Measurements from ENCODE around the gene SORBS1. TPM values are rescaled to one million over a fixed set of nuclear protein-coding genes. Genes with fewer than 3 reads are reported as not detected.

The SORBS1 gene
- total and polyA plus RNA-seq, 9 of the 15 experiments (the other 6 are each of a cell fraction or from before 2014, with no cell fraction given): 2.0 to 13.3 (median 6.5) TPM

GRCh38 chr10:95531994-95532399, 29.2 kb downstream of the SORBS1 start:
- Histone ChIP-seq H2AFZ (ENCODE audit: low read depth, low read length) (peak overlapping the region; percentile 72), H3K27me3 (ENCODE audit: control insufficient read depth in 2 of 2, insufficient read depth in 2 of 2, low read length in 2 of 2) (no peaks in the 10 kb centered on the region), H3K79me2 (ENCODE audit: control insufficient read depth, insufficient read depth, low read length) (peaks cover 31% of the 10 kb centered on the region), H3K27ac (ENCODE audit: extremely low read depth, low read depth, low read length) (peak overlapping the region; percentile 92), H3K9ac (ENCODE audit: insufficient read depth in 1 of 2, low read depth in 2 of 2, low read length in 2 of 2) (peak overlapping the region in 1 of 2 experiments; percentile 70; a peak in 2 of 4 replicates), H3K4me1 (replicated peaks in 1 of 2; ENCODE audit: control insufficient read depth in 2 of 2, insufficient read depth in 2 of 2, low read length in 2 of 2) (peaks cover 32 to 81% of the 10 kb centered on the region in 2 experiments), H3K4me3 (no peak overlapping the region; the same call in 1 of the 2 replicates), H4K20me1 (replicated peaks; ENCODE audit: control insufficient read depth, insufficient read depth, low read length) (no peaks in the 10 kb centered on the region), H3K4me2 (ENCODE audit: insufficient read depth, low read length) (peak overlapping the region; percentile 77), H3K36me3 (ENCODE audit: control insufficient read depth, insufficient read depth, low read length) (no peaks in the 10 kb centered on the region; the same call in 2 of the 3 replicates), H3K9me3 (replicated peaks; ENCODE audit: control insufficient read depth, insufficient read depth, low read depth, low read length) (no peaks in the 10 kb centered on the region), H3K9me1 (ENCODE audit: control insufficient read depth, insufficient read depth, low read length) (no peaks in the 10 kb centered on the region)
- 0% methylated on average over 1 of the region's 2 CpGs for WGBS (ENCODE audit: insufficient coverage, low coverage, missing lambda C conversion rate)
- intact Hi-C loops (cut with micrococcal nuclease): loop anchor here (2.0 kb wide), 1 partner anchor 15 kb away; no protein-coding TSS in a partner anchor
- no TSS peak for BruUV-seq (replicated peaks)
- ChIA-PET POLR2A (interaction anchor here (0.6 to 2.0 kb wide), 6 partner anchors 12 to 1651 kb away, joined by 3 to 9 read pairs (median 3); no protein-coding TSS in a partner anchor), CTCF (ENCODE audit: low intra/inter-chr PET ratio) (no interaction called here)
- in situ Hi-C loops (cut with MboI): no loop called here
- peak; percentile 86 for ATAC-seq
- DNase-seq (ENCODE audit: extremely low read depth in 1 of 4, low spot score in 3 of 4): peak; percentile 86 to 94 (median 90)
- FAIRE-seq: peak; percentile 99
- TF ChIP-seq CTBP1 (IDR thresholded peaks at IDR 0.05; ENCODE audit: borderline replicate concordance) (peak; percentile 79; the same call in 1 of the 2 replicates), HLTF (IDR thresholded peaks at IDR 0.05) (peak; percentile 68; the same call in 1 of the 2 replicates), SOX6 (IDR thresholded peaks at IDR 0.05) (peak; percentile 94), BRD9 (IDR thresholded peaks at IDR 0.05; ENCODE audit: low read depth, partially characterized antibody) (peak; percentile 42), RNF219 (CRISPR knock-in tag; IDR thresholded peaks at IDR 0.05) (no peak), MYNN (IDR thresholded peaks at IDR 0.05) (peak; percentile 88), MYNN (CRISPR knock-in tag; IDR thresholded peaks at IDR 0.05) (no peak), ZNF408 (CRISPR knock-in tag; IDR thresholded peaks at IDR 0.05; ENCODE audit: low read depth) (no peak), HES1 (IDR thresholded peaks at IDR 0.05; ENCODE audit: low read depth) (peak; percentile 79)
- TF ChIP-seq, protein P1, sequence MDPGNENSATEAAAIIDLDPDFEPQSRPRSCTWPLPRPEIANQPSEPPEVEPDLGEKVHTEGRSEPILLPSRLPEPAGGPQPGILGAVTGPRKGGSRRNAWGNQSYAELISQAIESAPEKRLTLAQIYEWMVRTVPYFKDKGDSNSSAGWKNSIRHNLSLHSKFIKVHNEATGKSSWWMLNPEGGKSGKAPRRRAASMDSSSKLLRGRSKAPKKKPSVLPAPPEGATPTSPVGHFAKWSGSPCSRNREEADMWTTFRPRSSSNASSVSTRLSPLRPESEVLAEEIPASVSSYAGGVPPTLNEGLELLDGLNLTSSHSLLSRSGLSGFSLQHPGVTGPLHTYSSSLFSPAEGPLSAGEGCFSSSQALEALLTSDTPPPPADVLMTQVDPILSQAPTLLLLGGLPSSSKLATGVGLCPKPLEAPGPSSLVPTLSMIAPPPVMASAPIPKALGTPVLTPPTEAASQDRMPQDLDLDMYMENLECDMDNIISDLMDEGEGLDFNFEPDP (CRISPR knock-in tag; IDR thresholded peaks at IDR 0.05): no peak
